Mesenchymal stem cell (in vitro differentiated cells and primary cell): Measurements from ENCODE around the gene ARHGAP31.

Experiments
- DNase-seq: peaks from one replicate; pipeline ENCODE4 v3.0.0-alpha.2; 2013
- H2AFZ ChIP-seq: one replicate; pipeline ENCODE4 v1.6.1; 2013; ENCODE audit warnings: low read depth, mild to moderate bottlenecking, control low read depth, inconsistent platforms, low read length, moderate library complexity
- H2AK5ac ChIP-seq: 2 replicates; pipeline ENCODE4 v1.6.1; 2013; ENCODE audit warnings: low read length, moderate library complexity, mild to moderate bottlenecking, inconsistent platforms; ENCODE audit not compliant: severe bottlenecking
- H2BK120ac ChIP-seq: one replicate; pipeline ENCODE4 v1.6.1; 2013; ENCODE audit warnings: low read depth, mild to moderate bottlenecking, inconsistent platforms, low read length, moderate library complexity
- H2BK12ac ChIP-seq, 2 experiments: one replicate each; pipeline ENCODE4 v1.6.1; 2013; ENCODE audit warnings: inconsistent platforms in 2 of 2, low read length in 2 of 2, mild to moderate bottlenecking in 2 of 2, moderate library complexity in 2 of 2, control low read depth in 1 of 2
- H2BK15ac ChIP-seq: one replicate; pipeline ENCODE4 v1.6.1; 2013; ENCODE audit warnings: mild to moderate bottlenecking, low read depth, inconsistent platforms; ENCODE audit not compliant: poor library complexity, severe bottlenecking
- H2BK5ac ChIP-seq: 2 replicates; pipeline ENCODE4 v1.6.1; 2013; ENCODE audit warnings: low read depth, mild to moderate bottlenecking, low read length, control low read depth, inconsistent platforms; ENCODE audit not compliant: poor library complexity, severe bottlenecking
- H3K14ac ChIP-seq, 2 experiments: one replicate each; pipeline ENCODE4 v1.6.1; 2013; ENCODE audit warnings: inconsistent platforms in 2 of 2, low read length in 2 of 2, control low read depth in 1 of 2, mild to moderate bottlenecking in 1 of 2, moderate library complexity in 1 of 2
- H3K18ac ChIP-seq, 2 experiments: one replicate each; pipeline ENCODE4 v1.6.1; 2013; ENCODE audit warnings: inconsistent platforms in 2 of 2, low read length in 2 of 2, control low read depth in 1 of 2, low read depth in 1 of 2, mild to moderate bottlenecking in 1 of 2
- H3K23ac ChIP-seq, 2 experiments: one replicate each; pipeline ENCODE4 v1.6.1; 2013; ENCODE audit warnings: inconsistent platforms in 2 of 2, low read length in 2 of 2, mild to moderate bottlenecking in 2 of 2, moderate library complexity in 2 of 2, control low read depth in 1 of 2
- H3K27ac ChIP-seq: 2 replicates; pipeline ENCODE4 v1.5.1; 2013; ENCODE audit warnings: mild to moderate bottlenecking, moderate library complexity, low read length, control low read depth, inconsistent platforms; ENCODE audit not compliant: poor library complexity, severe bottlenecking
- H3K27me3 ChIP-seq, 2 experiments: 2 replicates each; pipeline versions ENCODE4 v1.6.1 to v1.7.0; 2013; ENCODE audit warnings: low read length in 2 of 2, mild to moderate bottlenecking in 2 of 2, moderate library complexity in 2 of 2, control low read depth in 1 of 2, inconsistent platforms in 1 of 2; ENCODE audit not compliant: control insufficient read depth in 1 of 2, insufficient read depth in 1 of 2
- H3K36me3 ChIP-seq, 2 experiments: 2 replicates each; pipeline versions ENCODE4 v1.6.1 to v1.7.0; 2013; ENCODE audit warnings: low read length in 2 of 2, control low read depth in 1 of 2, inconsistent platforms in 1 of 2, low read depth in 1 of 2, mild to moderate bottlenecking in 1 of 2; ENCODE audit not compliant: insufficient read depth in 2 of 2, control insufficient read depth in 1 of 2
- H3K4ac ChIP-seq, 2 experiments: one replicate each; pipeline ENCODE4 v1.6.1; 2013; ENCODE audit warnings: inconsistent platforms in 2 of 2, low read length in 2 of 2, mild to moderate bottlenecking in 2 of 2, moderate library complexity in 2 of 2, control low read depth in 1 of 2, low read depth in 1 of 2
- H3K4me1 ChIP-seq: 2 replicates; pipeline ENCODE4 v1.6.1; 2013; ENCODE audit warnings: low read depth, low read length, control low read depth; ENCODE audit not compliant: control insufficient read depth, insufficient read depth
- H3K4me2 ChIP-seq: 2 replicates; pipeline ENCODE4 v1.6.1; 2013; ENCODE audit warnings: low read length, mild to moderate bottlenecking, inconsistent platforms; ENCODE audit not compliant: poor library complexity, severe bottlenecking
- H3K4me3 ChIP-seq, 2 experiments: 2 replicates each; pipeline versions ENCODE4 v1.5.1 to v1.7.0; 2013; ENCODE audit warnings: low read length in 2 of 2, mild to moderate bottlenecking in 2 of 2, control low read depth in 1 of 2, low read depth in 1 of 2; ENCODE audit not compliant: insufficient read depth in 1 of 2
- H3K79me1 ChIP-seq: replicated peaks from 2 replicates; pipeline ENCODE4 v1.6.1; 2013; ENCODE audit warnings: mild to moderate bottlenecking, control low read depth, low read length, inconsistent platforms; ENCODE audit not compliant: poor library complexity, severe bottlenecking
- H3K9ac ChIP-seq: 2 replicates; pipeline ENCODE4 v1.7.0; 2013; ENCODE audit warnings: mild to moderate bottlenecking, low read length, moderate library complexity
- H3K9me3 ChIP-seq: 2 replicates; pipeline ENCODE4 v1.7.0; 2013; ENCODE audit warnings: mild to moderate bottlenecking, low read length; ENCODE audit not compliant: control insufficient read depth
- H4K8ac ChIP-seq: one replicate; pipeline ENCODE4 v1.6.1; 2013; ENCODE audit warnings: inconsistent platforms, mild to moderate bottlenecking, low read length, moderate library complexity
- H4K91ac ChIP-seq: one replicate; pipeline ENCODE4 v1.6.1; 2013; ENCODE audit warnings: mild to moderate bottlenecking, low read length, inconsistent platforms
- WGBS: methylation state at CpG from one replicate; pipeline ENCODE4 v1.1.7; 2013; ENCODE audit warnings: mixed read lengths; 5-methylcytosine and 5-hydroxymethylcytosine counted together

The ARHGAP31 gene

DNA sequence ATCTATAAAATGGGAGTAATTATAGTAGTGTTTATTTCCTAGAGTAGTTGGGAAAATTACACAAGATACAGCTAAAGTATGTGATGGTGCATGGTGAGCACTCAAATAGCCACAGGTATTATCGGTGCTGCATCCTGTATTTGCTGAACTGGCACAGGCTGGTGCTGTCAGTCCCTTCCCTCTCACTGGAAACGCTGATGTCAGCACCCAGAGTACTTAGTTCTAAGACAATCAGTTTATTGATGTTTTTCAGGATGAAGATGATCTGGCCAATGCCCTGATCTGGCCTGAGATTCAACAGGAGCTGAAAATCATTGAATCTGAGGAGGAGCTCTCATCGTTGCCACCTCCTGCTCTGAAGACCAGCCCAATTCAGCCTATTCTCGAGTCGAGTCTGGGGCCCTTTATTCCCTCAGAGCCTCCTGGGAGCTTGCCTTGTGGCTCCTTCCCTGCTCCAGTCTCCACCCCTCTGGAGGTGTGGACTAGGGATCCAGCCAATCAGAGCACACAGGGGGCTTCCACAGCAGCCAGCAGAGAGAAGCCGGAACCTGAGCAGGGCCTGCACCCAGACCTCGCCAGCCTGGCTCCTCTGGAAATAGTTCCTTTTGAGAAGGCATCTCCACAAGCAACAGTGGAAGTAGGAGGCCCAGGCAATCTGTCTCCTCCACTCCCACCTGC lies 119.6 kb downstream of the ARHGAP31 start:
- H3K27ac ChIP-seq: no peak overlapping the region
- H3K9ac ChIP-seq: no peak overlapping the region
- peaks cover 6% of the 10 kb centered on the region for H3K79me1 ChIP-seq
- H2BK12ac ChIP-seq: no peak overlapping the region
- no peak overlapping the region for H2BK120ac ChIP-seq
- H3K14ac ChIP-seq: no peak overlapping the region
- H3K4me3 ChIP-seq: no peak overlapping the region
- WGBS: 93% methylated on average over 7 of the region's 7 CpGs
- H2AK5ac ChIP-seq: no peak overlapping the region
- no peak overlapping the region for H2AFZ ChIP-seq
- H3K9me3 ChIP-seq: no peaks in the 10 kb centered on the region
- no peak overlapping the region for H3K4me2 ChIP-seq
- no peak overlapping the region for H3K4ac ChIP-seq
- H3K23ac ChIP-seq: no peak overlapping the region
- no peaks in the 10 kb centered on the region for H3K27me3 ChIP-seq
- H3K36me3 ChIP-seq: peaks cover 23 to 36% of the 10 kb centered on the region in 2 experiments
- no peak for DNase-seq
- H4K8ac ChIP-seq: no peak overlapping the region
- no peak overlapping the region for H4K91ac ChIP-seq
- no peak overlapping the region for H2BK5ac ChIP-seq
- no peak overlapping the region for H3K18ac ChIP-seq
- H2BK15ac ChIP-seq: no peak overlapping the region
- H3K4me1 ChIP-seq: no peaks in the 10 kb centered on the region

DNA sequence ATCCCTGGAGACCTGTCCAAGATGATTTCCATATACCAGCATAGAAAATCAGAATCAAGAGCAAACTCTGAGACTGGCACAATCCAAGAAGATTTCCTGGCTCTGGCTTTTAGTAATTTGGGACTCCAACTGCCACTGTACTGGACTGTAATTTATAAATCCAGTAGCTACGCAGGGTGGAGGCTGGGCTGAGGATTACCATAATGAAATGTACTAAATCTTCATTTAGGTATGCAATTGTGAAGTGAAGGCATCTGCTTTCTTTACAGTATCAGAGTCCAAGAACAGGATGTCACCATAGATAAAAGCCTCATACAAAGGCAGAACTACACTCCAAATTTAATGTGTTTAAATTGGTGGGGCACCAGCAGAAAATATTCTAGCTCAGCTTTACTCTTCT lies 122.7 kb downstream of the ARHGAP31 start:
- no peak overlapping the region for H3K4me3 ChIP-seq
- H3K4me1 ChIP-seq: no peaks in the 10 kb centered on the region
- H3K36me3 ChIP-seq: peaks cover 12 to 28% of the 10 kb centered on the region in 2 experiments
- H3K9ac ChIP-seq: no peak overlapping the region
- H3K4ac ChIP-seq: no peak overlapping the region
- no peak overlapping the region for H3K14ac ChIP-seq
- H3K18ac ChIP-seq: no peak overlapping the region
- H3K4me2 ChIP-seq: no peak overlapping the region
- H2AK5ac ChIP-seq: no peak overlapping the region
- H2BK12ac ChIP-seq: no peak overlapping the region
- no peak overlapping the region for H2BK5ac ChIP-seq
- no peak overlapping the region for H4K91ac ChIP-seq
- no peak overlapping the region for H2AFZ ChIP-seq
- H3K23ac ChIP-seq: no peak overlapping the region
- no CpG with 5 or more reads among the region's 1 CpG for WGBS
- no peak for DNase-seq
- H2BK15ac ChIP-seq: no peak overlapping the region
- no peak overlapping the region for H4K8ac ChIP-seq
- H3K27me3 ChIP-seq: no peaks in the 10 kb centered on the region
- H3K9me3 ChIP-seq: no peaks in the 10 kb centered on the region
- H3K79me1 ChIP-seq: peaks cover 2% of the 10 kb centered on the region
- H3K27ac ChIP-seq: no peak overlapping the region
- H2BK120ac ChIP-seq: no peak overlapping the region

DNA sequence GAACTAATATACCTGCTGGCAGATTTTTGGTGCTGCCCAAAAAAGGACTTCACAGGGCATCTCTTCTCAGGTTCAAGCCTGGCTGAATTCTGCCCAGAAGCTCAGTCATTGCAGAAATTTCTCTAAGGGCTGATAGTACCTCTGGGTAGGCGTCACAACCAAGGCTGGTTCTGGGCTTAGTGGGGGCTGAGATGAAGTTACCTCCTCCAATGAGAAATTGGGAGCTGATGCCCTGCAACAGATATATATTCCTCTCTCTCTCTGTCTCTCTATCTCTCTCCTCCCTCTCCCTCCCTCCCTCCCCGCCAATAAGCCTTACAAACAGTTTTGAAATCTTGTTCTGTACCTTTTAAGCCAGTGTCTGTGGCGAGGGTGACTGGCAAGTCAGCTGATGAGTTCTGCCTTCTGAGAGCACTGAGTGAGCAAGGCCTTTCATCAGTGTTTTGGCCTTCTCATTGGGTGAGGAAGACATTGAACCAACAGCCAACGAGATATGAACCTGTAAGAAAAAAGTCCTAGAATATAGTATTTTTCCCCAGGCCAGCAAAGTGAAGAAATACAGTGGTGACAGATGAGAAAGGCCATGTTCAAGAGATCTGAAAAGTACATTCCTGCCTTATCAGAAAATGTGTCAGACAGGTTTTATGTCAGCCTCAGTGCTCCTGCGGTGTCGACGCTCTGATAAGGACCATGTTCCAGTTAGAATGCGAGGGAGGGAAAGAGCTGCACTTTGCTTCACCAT lies 123.8 kb downstream of the ARHGAP31 start:
- H3K18ac ChIP-seq: no peak overlapping the region
- no peak overlapping the region for H2BK120ac ChIP-seq
- no peak overlapping the region for H4K8ac ChIP-seq
- H3K23ac ChIP-seq: no peak overlapping the region
- H3K27me3 ChIP-seq: no peaks in the 10 kb centered on the region
- H3K36me3 ChIP-seq: peaks cover 12 to 28% of the 10 kb centered on the region in 2 experiments
- 73% methylated on average over 7 of the region's 8 CpGs for WGBS
- no peak overlapping the region for H3K14ac ChIP-seq
- DNase-seq: no peak
- no peaks in the 10 kb centered on the region for H3K9me3 ChIP-seq
- H2BK5ac ChIP-seq: no peak overlapping the region
- no peak overlapping the region for H3K4me3 ChIP-seq
- no peak overlapping the region for H4K91ac ChIP-seq
- H3K4ac ChIP-seq: no peak overlapping the region
- H3K4me1 ChIP-seq: no peaks in the 10 kb centered on the region
- H3K9ac ChIP-seq: no peak overlapping the region
- no peak overlapping the region for H2BK12ac ChIP-seq
- no peak overlapping the region for H2AFZ ChIP-seq
- no peak overlapping the region for H2BK15ac ChIP-seq
- H3K4me2 ChIP-seq: no peak overlapping the region
- H2AK5ac ChIP-seq: no peak overlapping the region
- H3K27ac ChIP-seq: no peak overlapping the region
- peaks cover 2% of the 10 kb centered on the region for H3K79me1 ChIP-seq

DNA sequence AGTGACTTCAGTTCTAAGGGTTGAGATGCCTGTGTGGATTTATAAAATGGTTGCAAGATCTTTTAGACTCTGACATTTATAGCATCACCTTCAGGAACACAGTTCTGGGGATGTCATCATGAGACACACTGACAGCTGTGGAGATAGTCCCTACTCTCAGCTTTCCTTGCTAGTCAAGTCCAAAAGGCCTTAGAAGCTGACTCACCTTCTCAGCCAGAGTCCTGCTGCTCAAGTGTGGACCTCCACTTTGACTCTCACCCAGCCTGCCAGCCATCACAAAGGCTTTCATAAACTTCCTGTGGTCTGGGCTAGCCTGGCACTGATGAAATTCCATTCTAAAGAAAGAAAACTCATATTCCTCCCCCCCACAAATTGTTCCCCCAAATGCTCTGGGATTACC lies 124.5 kb downstream of the ARHGAP31 start:
- peak; percentile 10 for DNase-seq
- H3K79me1 ChIP-seq: peaks cover 2% of the 10 kb centered on the region
- no peak overlapping the region for H4K8ac ChIP-seq
- no peak overlapping the region for H3K9ac ChIP-seq
- no peak overlapping the region for H3K18ac ChIP-seq
- H3K27me3 ChIP-seq: no peaks in the 10 kb centered on the region
- no peak overlapping the region for H3K4me2 ChIP-seq
- H2BK120ac ChIP-seq: no peak overlapping the region
- H3K23ac ChIP-seq: no peak overlapping the region
- no peaks in the 10 kb centered on the region for H3K4me1 ChIP-seq
- H3K36me3 ChIP-seq: peaks cover 12 to 26% of the 10 kb centered on the region in 2 experiments
- no peak overlapping the region for H2BK12ac ChIP-seq
- no peak overlapping the region for H2BK5ac ChIP-seq
- H3K14ac ChIP-seq: no peak overlapping the region
- no peak overlapping the region for H3K4ac ChIP-seq
- H2BK15ac ChIP-seq: no peak overlapping the region
- H3K27ac ChIP-seq: no peak overlapping the region
- no peak overlapping the region for H4K91ac ChIP-seq
- no peak overlapping the region for H2AK5ac ChIP-seq
- no peaks in the 10 kb centered on the region for H3K9me3 ChIP-seq
- H2AFZ ChIP-seq: no peak overlapping the region
- no peak overlapping the region for H3K4me3 ChIP-seq
